CD4-positive, alpha-beta memory T cell (primary cell): ENCODE measurements around the gene CACNA1C. TPM values are rescaled to one million over a fixed set of nuclear protein-coding genes. Genes with fewer than 3 reads are reported as not detected.

ENCODE experiments used
- CTCF ChIA-PET: fragments of 350-600 bp; sonication (Branson Sonifier 250); formaldehyde crosslinking; loops from one replicate; lab custom pipeline; 2021; ENCODE audit warnings: inconsistent platforms; ENCODE audit not compliant: partially characterized antibody; lab: Charles Lee
- POLR2A ChIA-PET: fragments of 350-600 bp; sonication (Branson Sonifier 250); formaldehyde crosslinking; loops from one replicate; lab custom pipeline; 2021; ENCODE audit not compliant: partially characterized antibody; lab: Charles Lee
- DNase-seq, 5 donors: peaks; one replicate each; pipeline versions ENCODE4 v3.0.0 to v3.0.0-alpha.2; 2020 to 2022; ENCODE audit warnings: mixed read lengths in 1 of 5
- H3K27ac ChIP-seq: one replicate; pipeline ENCODE4 v1.7.0; 2013; ENCODE audit warnings: low read depth, low read length
- H3K27me3 ChIP-seq: 2 replicates; pipeline ENCODE4 v1.7.0; 2013; ENCODE audit warnings: mild to moderate bottlenecking, low read length, moderate library complexity; ENCODE audit not compliant: insufficient read depth
- H3K36me3 ChIP-seq: 2 replicates; pipeline ENCODE4 v1.7.0; 2013; ENCODE audit warnings: mild to moderate bottlenecking, low read length, moderate library complexity; ENCODE audit not compliant: insufficient read depth
- H3K4me1 ChIP-seq: 2 replicates; pipeline ENCODE4 v1.7.0; 2013; ENCODE audit warnings: mild to moderate bottlenecking, low read length, moderate library complexity; ENCODE audit not compliant: insufficient read depth
- H3K4me3 ChIP-seq, 2 donors: one replicate each; pipeline ENCODE4 v1.7.0; 2013; ENCODE audit warnings: low read length in 2 of 2, mild to moderate bottlenecking in 1 of 2
- H3K9me3 ChIP-seq, 2 donors: one replicate each; pipeline ENCODE4 v1.7.0; 2013; ENCODE audit warnings: low read length in 2 of 2, control low read depth in 1 of 2; ENCODE audit not compliant: control insufficient read depth in 1 of 2
- H3K27ac Mint-ChIP-seq, 7 donors: one replicate each; pipeline ENCODE4 v1.8.0; 2020 to 2021; ENCODE audit warnings: mixed read lengths in 7 of 7, mild to moderate bottlenecking in 6 of 7, inconsistent platforms in 3 of 7, moderate library complexity in 3 of 7
- H3K27me3 Mint-ChIP-seq, 2 donors: one replicate each; pipeline ENCODE4 v1.8.0; 2020 to 2021; ENCODE audit warnings: mixed read lengths in 2 of 2
- H3K36me3 Mint-ChIP-seq, 2 donors: one replicate each; pipeline ENCODE4 v1.8.0; 2020 to 2021; ENCODE audit warnings: mixed read lengths in 2 of 2, inconsistent platforms in 1 of 2, mild to moderate bottlenecking in 1 of 2
- H3K4me1 Mint-ChIP-seq, 4 donors: one replicate each; pipeline ENCODE4 v1.8.0; 2020 to 2021; ENCODE audit warnings: mixed read lengths in 4 of 4, mild to moderate bottlenecking in 1 of 4
- H3K4me3 Mint-ChIP-seq, 8 donors: one replicate each; pipeline ENCODE4 v1.8.0; 2020 to 2021; ENCODE audit warnings: mixed read lengths in 8 of 8, mild to moderate bottlenecking in 7 of 8, moderate library complexity in 6 of 8, inconsistent platforms in 3 of 8
- H3K9me3 Mint-ChIP-seq, 8 donors: one replicate each; pipeline ENCODE4 v1.8.0; 2020 to 2021; ENCODE audit warnings: mixed read lengths in 8 of 8, mild to moderate bottlenecking in 5 of 8, inconsistent platforms in 3 of 8, moderate library complexity in 1 of 8
- intact Hi-C: fragments of 100-400 bp; cut with micrococcal nuclease; formaldehyde crosslinking; loops from one replicate; pipeline ENCODE4 v1.15.1; 2023
- polyA plus RNA-seq, 2 donors: library from polyadenylated mRNA; unstranded; fragments of 300-500 nt; fragmentation: Illumina TruSeq; gene quantifications; one replicate each; pipeline ENCODE4 v1.2.3, GENCODE V29; 2021
- total RNA-seq, 2 experiments: library from RNA; stranded (reverse); gene quantifications; one replicate each; pipeline ENCODE4 v1.2.3, GENCODE V29; 2021

Gene CACNA1C
- total and polyA plus RNA-seq, 4 experiments from 2014 or later = 0.05 to 0.21 (median 0.07) TPM

- H3K4me3 Mint-ChIP-seq = no peak overlapping the region
Observed at GRCh38 chr12:2110127-2110526, 57.3 kb downstream of the CACNA1C start.

GRCh38 chr12:2110849-2111566 is 58.2 kb downstream of the CACNA1C start:
- no peak for DNase-seq
- Mint-ChIP-seq H3K27ac (no peak overlapping the region), H3K36me3 (no peaks in the 10 kb centered on the region), H3K4me3 (no peak overlapping the region), H3K27me3 (peaks cover 2 to 9% of the 10 kb centered on the region in 2 donors), H3K4me1 (no peaks in the 10 kb centered on the region), H3K9me3 (no peaks in the 10 kb centered on the region)
- Histone ChIP-seq H3K4me3 (no peak overlapping the region), H3K9me3 (no peaks in the 10 kb centered on the region), H3K4me1 (no peaks in the 10 kb centered on the region), H3K27me3 (no peaks in the 10 kb centered on the region), H3K36me3 (no peaks in the 10 kb centered on the region), H3K27ac (no peak overlapping the region)
- intact Hi-C loops = no loop called here
- POLR2A ChIA-PET = no interaction called here
- CTCF ChIA-PET = no interaction called here

More at GRCh38 chr12:2110127-2110526, 57.3 kb downstream of the CACNA1C start:
- POLR2A ChIA-PET = no interaction called here
- peaks cover 2 to 9% of the 10 kb centered on the region in 2 donors for H3K27me3 Mint-ChIP-seq
- H3K9me3 ChIP-seq = no peaks in the 10 kb centered on the region
- no peak overlapping the region for H3K27ac ChIP-seq
- CTCF ChIA-PET = no interaction called here
- no peaks in the 10 kb centered on the region for H3K36me3 ChIP-seq
- H3K27ac Mint-ChIP-seq = no peak overlapping the region
- no peak for DNase-seq
- no peaks in the 10 kb centered on the region for H3K4me1 Mint-ChIP-seq
- no peaks in the 10 kb centered on the region for H3K27me3 ChIP-seq
- H3K4me3 ChIP-seq = no peak overlapping the region
- no peaks in the 10 kb centered on the region for H3K36me3 Mint-ChIP-seq
- H3K9me3 Mint-ChIP-seq = no peaks in the 10 kb centered on the region
- intact Hi-C loops = no loop called here
- H3K4me1 ChIP-seq = no peaks in the 10 kb centered on the region

- no peaks in the 10 kb centered on the region for H3K36me3 ChIP-seq
- no peaks in the 10 kb centered on the region for H3K4me1 ChIP-seq
- H3K27ac ChIP-seq = no peak overlapping the region
- POLR2A ChIA-PET = no interaction called here
- H3K4me3 ChIP-seq = no peak overlapping the region
- no peaks in the 10 kb centered on the region for H3K9me3 Mint-ChIP-seq
- no peak for DNase-seq
- intact Hi-C loops = no loop called here
- no peak overlapping the region for H3K27ac Mint-ChIP-seq
- CTCF ChIA-PET = no interaction called here
- H3K36me3 Mint-ChIP-seq = no peaks in the 10 kb centered on the region
- H3K27me3 ChIP-seq = no peaks in the 10 kb centered on the region
- peaks cover 2 to 9% of the 10 kb centered on the region in 2 donors for H3K27me3 Mint-ChIP-seq
- H3K4me1 Mint-ChIP-seq = no peaks in the 10 kb centered on the region
- no peak overlapping the region for H3K4me3 Mint-ChIP-seq
- no peaks in the 10 kb centered on the region for H3K9me3 ChIP-seq
Observed at GRCh38 chr12:2111826-2112225, 59.0 kb downstream of the CACNA1C start.

GRCh38 chr12:2112401-2112800 is 59.6 kb downstream of the CACNA1C start:
- CTCF ChIA-PET = no interaction called here
- no peak overlapping the region for H3K27ac Mint-ChIP-seq
- Histone ChIP-seq H3K27ac (no peak overlapping the region), H3K4me3 (no peak overlapping the region), H3K36me3 (no peaks in the 10 kb centered on the region), H3K9me3 (no peaks in the 10 kb centered on the region), H3K4me1 (no peaks in the 10 kb centered on the region), H3K27me3 (no peaks in the 10 kb centered on the region)
- POLR2A ChIA-PET = no interaction called here
- H3K9me3 Mint-ChIP-seq = no peaks in the 10 kb centered on the region
- no peaks in the 10 kb centered on the region for H3K4me1 Mint-ChIP-seq
- peaks cover 2 to 9% of the 10 kb centered on the region in 2 donors for H3K27me3 Mint-ChIP-seq
- no peak for DNase-seq
- no peak overlapping the region for H3K4me3 Mint-ChIP-seq
- intact Hi-C loops = no loop called here
- H3K36me3 Mint-ChIP-seq = no peaks in the 10 kb centered on the region

- Histone ChIP-seq H3K36me3 (no peaks in the 10 kb centered on the region), H3K27me3 (no peaks in the 10 kb centered on the region), H3K4me1 (no peaks in the 10 kb centered on the region), H3K4me3 (no peak overlapping the region), H3K27ac (no peak overlapping the region), H3K9me3 (no peaks in the 10 kb centered on the region)
- no peak overlapping the region for H3K4me3 Mint-ChIP-seq
- H3K27me3 Mint-ChIP-seq = peaks cover 0 to 6% of the 10 kb centered on the region in 2 donors
- H3K27ac Mint-ChIP-seq = no peak overlapping the region
- H3K36me3 Mint-ChIP-seq = no peaks in the 10 kb centered on the region
- no peaks in the 10 kb centered on the region for H3K9me3 Mint-ChIP-seq
- DNase-seq = no peak
- CTCF ChIA-PET = no interaction called here
- H3K4me1 Mint-ChIP-seq = no peaks in the 10 kb centered on the region
- POLR2A ChIA-PET = no interaction called here
- intact Hi-C loops = no loop called here
Observed at GRCh38 chr12:2113119-2113912, 60.5 kb downstream of the CACNA1C start.

- Mint-ChIP-seq H3K27ac (no peak overlapping the region), H3K4me1 (no peaks in the 10 kb centered on the region), H3K36me3 (no peaks in the 10 kb centered on the region), H3K9me3 (no peaks in the 10 kb centered on the region), H3K4me3 (no peak overlapping the region), H3K27me3 (peaks cover 0 to 6% of the 10 kb centered on the region in 2 donors)
- H3K27me3 ChIP-seq = no peaks in the 10 kb centered on the region
- no peak overlapping the region for H3K27ac ChIP-seq
- H3K4me1 ChIP-seq = no peaks in the 10 kb centered on the region
- intact Hi-C loops = no loop called here
- no peaks in the 10 kb centered on the region for H3K9me3 ChIP-seq
- CTCF ChIA-PET = no interaction called here
- no peak for DNase-seq
- no peaks in the 10 kb centered on the region for H3K36me3 ChIP-seq
- POLR2A ChIA-PET = no interaction called here
- H3K4me3 ChIP-seq = no peak overlapping the region
Observed at GRCh38 chr12:2114071-2114470, 61.3 kb downstream of the CACNA1C start.

- no peaks in the 10 kb centered on the region for H3K36me3 ChIP-seq
- CTCF ChIA-PET = no interaction called here
- H3K4me3 ChIP-seq = no peak overlapping the region
- no peaks in the 10 kb centered on the region for H3K9me3 ChIP-seq
- no peaks in the 10 kb centered on the region for H3K36me3 Mint-ChIP-seq
- no peak overlapping the region for H3K27ac Mint-ChIP-seq
- H3K9me3 Mint-ChIP-seq = no peaks in the 10 kb centered on the region
- DNase-seq = no peak
- no peak overlapping the region for H3K27ac ChIP-seq
- H3K4me3 Mint-ChIP-seq = no peak overlapping the region
- POLR2A ChIA-PET = no interaction called here
- intact Hi-C loops = no loop called here
- no peaks in the 10 kb centered on the region for H3K4me1 ChIP-seq
- peaks cover 2 to 8% of the 10 kb centered on the region in 2 donors for H3K27me3 Mint-ChIP-seq
- no peaks in the 10 kb centered on the region for H3K4me1 Mint-ChIP-seq
- H3K27me3 ChIP-seq = no peaks in the 10 kb centered on the region
Observed at GRCh38 chr12:2115101-2115845, 62.5 kb downstream of the CACNA1C start.
